Motor neuron (in vitro differentiated cells): ENCODE measurements around the gene SLCO6A1. TPM values are rescaled to one million over a fixed set of nuclear protein-coding genes. Genes with fewer than 3 reads are reported as not detected.

Experiments used
- ATAC-seq, 8 experiments: fragments of 200-7000 bp; cut with Tn5 transposase; replicated peaks in 6 of 8; 2 replicates each; pipeline ENCODE4 v1.8.0; 2021; ENCODE audit warnings: mild to moderate bottlenecking in 8 of 8, moderate library complexity in 8 of 8
- H3K27ac ChIP-seq, 2 donors: fragments of 250-450 bp; sonication (Bioruptor Pico); 2 replicates each; pipeline ENCODE4 v1.9.0; 2021; ENCODE audit warnings: antibody characterized with exemption in 2 of 2, mild to moderate bottlenecking in 2 of 2, moderate library complexity in 1 of 2
- H3K4me1 ChIP-seq, 2 donors: fragments of 250-450 bp; sonication (Bioruptor Pico); replicated peaks in 1 of 2; 2 replicates each; pipeline ENCODE4 v1.6.1; 2021; ENCODE audit warnings: antibody characterized with exemption in 2 of 2, mild to moderate bottlenecking in 2 of 2, moderate library complexity in 1 of 2
- H3K4me3 ChIP-seq, 5 donors: fragments of 250-450 bp; sonication (Bioruptor Pico); 2 replicates each; pipeline ENCODE4 v1.9.0; 2021; ENCODE audit warnings: antibody characterized with exemption in 5 of 5, mild to moderate bottlenecking in 5 of 5, moderate library complexity in 4 of 5
- WGBS, 10 experiments: fragments of 450-650 bp; shearing (Covaris generic); methylation state at CpG; one replicate each; pipeline ENCODE4 v1.0.0; 2022; 5-methylcytosine and 5-hydroxymethylcytosine counted together
- in situ Hi-C, 9 experiments: fragments of 400-800 bp; cut with MboI; loops; one replicate each; pipeline ENCODE4 v1.15.0; 2021; ENCODE audit warnings: low sequenced_read_pairs in 9 of 9, low pct_unique_long_range_greater_than_20kb in 2 of 9; ENCODE audit not compliant: unreplicated experiment in 9 of 9
- total RNA-seq, 8 experiments: library from RNA; unstranded; fragments of 300-600 nt; gene quantifications; 2 replicates each; pipeline versions ENCODE4 v1.2.3 to v1.2.4, GENCODE V29; 2022

SLCO6A1 gene
- 1 to 10 TPM in 3 of 8 experiments, under 1 TPM in 2, not detected in 3; 0.49 to 1.4 (median 1.0) TPM for total RNA-seq

GRCh38 chr5:102498271-102499034, at the start of gene SLCO6A1:
SLCO6A1 (minus strand) TSS chr5:102499001; CDS start chr5:102498844, 157 bp downstream.
- in situ Hi-C loops = no loop called here
- no peak within 1 kb of the TSS for H3K4me3 ChIP-seq
- no peaks in the 10 kb centered on the region for H3K4me1 ChIP-seq
- H3K27ac ChIP-seq = no peak within 1 kb of the TSS
- ATAC-seq = no peak
- WGBS, 10 experiments = 32 to 100% (median 90%) methylated on average over 1 to 33 of the region's 43 CpGs; no CpG with 5 or more reads in 1 of the 10 experiments

GRCh38 chr5:102547141-102548035, 48.6 kb upstream of the SLCO6A1 start:
- WGBS, 10 experiments = 3 to 100% (median 72%) methylated on average over 1 to 4 of the region's 4 CpGs
- Histone ChIP-seq H3K4me1 (no peaks in the 10 kb centered on the region), H3K27ac (no peak overlapping the region), H3K4me3 (no peak overlapping the region)
- in situ Hi-C loops = no loop called here
- no peak for ATAC-seq

- peaks cover 0 to 2% of the 10 kb centered on the region in 2 donors for H3K4me1 ChIP-seq
- no peak overlapping the region for H3K27ac ChIP-seq
- in situ Hi-C loops = no loop called here
- no peak overlapping the region for H3K4me3 ChIP-seq
- 6 to 100% (median 60%) methylated on average over 1 to 3 of the region's 6 CpGs; no CpG with 5 or more reads in 3 of the 10 experiments for WGBS, 10 experiments
- ATAC-seq = peak in 1 of 8 experiments; percentile 79
These were observed 46.4 kb upstream of the SLCO6A1 start for GRCh38 chr5:102545175-102545574.

- 0 to 100% (median 50%) methylated on average over 1 of the region's 1 CpG; no CpG with 5 or more reads in 3 of the 10 experiments for WGBS, 10 experiments
- in situ Hi-C loops = no loop called here
- H3K27ac ChIP-seq = no peak overlapping the region
- H3K4me1 ChIP-seq = peaks cover 5 to 10% of the 10 kb centered on the region in 2 donors
- ATAC-seq = no peak
- no peak overlapping the region for H3K4me3 ChIP-seq
These were observed 43.3 kb upstream of the SLCO6A1 start for GRCh38 chr5:102542057-102542456.

GRCh38 chr5:102539996-102540728, 41.4 kb upstream of the SLCO6A1 start:
- WGBS, 10 experiments = 18 to 83% (median 59%) methylated on average over 2 to 5 of the region's 5 CpGs
- no peak overlapping the region for H3K27ac ChIP-seq
- no peak overlapping the region for H3K4me3 ChIP-seq
- peak in 5 of 8 experiments; percentile 22 to 79 (median 66) for ATAC-seq
- H3K4me1 ChIP-seq = peaks cover 5 to 10% of the 10 kb centered on the region in 2 donors
- in situ Hi-C loops = no loop called here

GRCh38 chr5:102539562-102539961, 40.8 kb upstream of the SLCO6A1 start:
- in situ Hi-C loops = no loop called here
- Histone ChIP-seq H3K27ac (no peak overlapping the region), H3K4me1 (peaks cover 5 to 10% of the 10 kb centered on the region in 2 donors), H3K4me3 (no peak overlapping the region)
- peak in 7 of 8 experiments; percentile 18 to 95 (median 79) for ATAC-seq
- 22 to 80% (median 46%) methylated on average over 1 of the region's 1 CpG; no CpG with 5 or more reads in 4 of the 10 experiments for WGBS, 10 experiments

- 0 to 100% (median 71%) methylated on average over 1 of the region's 1 CpG; no CpG with 5 or more reads in 2 of the 10 experiments for WGBS, 10 experiments
- Histone ChIP-seq H3K4me1 (peaks cover 5 to 10% of the 10 kb centered on the region in 2 donors), H3K27ac (no peak overlapping the region), H3K4me3 (no peak overlapping the region)
- in situ Hi-C loops = no loop called here
- no peak for ATAC-seq
These were observed 38.2 kb upstream of the SLCO6A1 start for GRCh38 chr5:102537011-102537410.

GRCh38 chr5:102536323-102536928, 37.6 kb upstream of the SLCO6A1 start:
- no peak overlapping the region for H3K4me3 ChIP-seq
- in situ Hi-C loops = no loop called here
- no peak overlapping the region for H3K27ac ChIP-seq
- ATAC-seq = no peak
- peaks cover 5 to 10% of the 10 kb centered on the region in 2 donors for H3K4me1 ChIP-seq

GRCh38 chr5:102532123-102532522, 33.3 kb upstream of the SLCO6A1 start:
- no peak overlapping the region for H3K27ac ChIP-seq
- WGBS, 10 experiments = 21 to 94% (median 55%) methylated on average over 1 to 4 of the region's 4 CpGs
- in situ Hi-C loops = no loop called here
- no peak overlapping the region for H3K4me3 ChIP-seq
- H3K4me1 ChIP-seq = no peaks in the 10 kb centered on the region
- peak in 1 of 8 experiments; percentile 20 for ATAC-seq

GRCh38 chr5:102531506-102531905, 32.7 kb upstream of the SLCO6A1 start:
- Histone ChIP-seq H3K4me1 (no peaks in the 10 kb centered on the region), H3K27ac (no peak overlapping the region), H3K4me3 (no peak overlapping the region)
- ATAC-seq = peak in 2 of 8 experiments; percentile 28 to 46
- in situ Hi-C loops = no loop called here
- 33 to 100% (median 88%) methylated on average over 1 of the region's 1 CpG; no CpG with 5 or more reads in 1 of the 10 experiments for WGBS, 10 experiments

GRCh38 chr5:102529447-102529846, 30.6 kb upstream of the SLCO6A1 start:
- H3K4me1 ChIP-seq = no peaks in the 10 kb centered on the region

GRCh38 chr5:102529031-102529430, 30.2 kb upstream of the SLCO6A1 start:
- Histone ChIP-seq H3K4me3 (no peak overlapping the region), H3K4me1 (no peaks in the 10 kb centered on the region), H3K27ac (no peak overlapping the region)
- no peak for ATAC-seq
- in situ Hi-C loops = no loop called here

More at GRCh38 chr5:102529447-102529846, 30.6 kb upstream of the SLCO6A1 start:
- no peak for ATAC-seq
- in situ Hi-C loops = no loop called here
- H3K4me3 ChIP-seq = no peak overlapping the region
- 49 to 95% (median 78%) methylated on average over 1 to 4 of the region's 4 CpGs for WGBS, 10 experiments
- H3K27ac ChIP-seq = no peak overlapping the region
